HUES48 (cell line): Measurements from ENCODE around the gene DEAF1.
"Not testable (repeated sequence)": the region's sequence is repeated elsewhere in the genome, so short reads cannot be mapped to it uniquely, and the experiment has no call there.

Experiments
- H3K27ac ChIP-seq: one replicate; pipeline ENCODE4 v1.7.0; 2013; ENCODE audit warnings: low read depth, low read length, inconsistent platforms
- H3K27me3 ChIP-seq: 2 replicates; pipeline ENCODE4 v1.6.1; 2013; ENCODE audit warnings: mild to moderate bottlenecking, low read length; ENCODE audit not compliant: control insufficient read depth, insufficient read depth
- H3K36me3 ChIP-seq: 2 replicates; pipeline ENCODE4 v1.6.1; 2013; ENCODE audit warnings: low read length; ENCODE audit not compliant: control insufficient read depth, insufficient read depth
- H3K4me1 ChIP-seq: 2 replicates; pipeline ENCODE4 v1.6.1; 2013; ENCODE audit warnings: mild to moderate bottlenecking, low read length; ENCODE audit not compliant: control insufficient read depth, insufficient read depth
- H3K4me3 ChIP-seq: 2 replicates; pipeline ENCODE4 v1.5.1; 2013; ENCODE audit warnings: mild to moderate bottlenecking, low read depth, low read length
- H3K9ac ChIP-seq: 2 replicates; pipeline ENCODE4 v1.6.1; 2013; ENCODE audit warnings: mild to moderate bottlenecking, low read depth, low read length, moderate library complexity
- H3K9me3 ChIP-seq: 2 replicates; pipeline ENCODE4 v1.6.1; 2013; ENCODE audit warnings: low read length; ENCODE audit not compliant: control insufficient read depth, insufficient read depth

Gene DEAF1, protein sequence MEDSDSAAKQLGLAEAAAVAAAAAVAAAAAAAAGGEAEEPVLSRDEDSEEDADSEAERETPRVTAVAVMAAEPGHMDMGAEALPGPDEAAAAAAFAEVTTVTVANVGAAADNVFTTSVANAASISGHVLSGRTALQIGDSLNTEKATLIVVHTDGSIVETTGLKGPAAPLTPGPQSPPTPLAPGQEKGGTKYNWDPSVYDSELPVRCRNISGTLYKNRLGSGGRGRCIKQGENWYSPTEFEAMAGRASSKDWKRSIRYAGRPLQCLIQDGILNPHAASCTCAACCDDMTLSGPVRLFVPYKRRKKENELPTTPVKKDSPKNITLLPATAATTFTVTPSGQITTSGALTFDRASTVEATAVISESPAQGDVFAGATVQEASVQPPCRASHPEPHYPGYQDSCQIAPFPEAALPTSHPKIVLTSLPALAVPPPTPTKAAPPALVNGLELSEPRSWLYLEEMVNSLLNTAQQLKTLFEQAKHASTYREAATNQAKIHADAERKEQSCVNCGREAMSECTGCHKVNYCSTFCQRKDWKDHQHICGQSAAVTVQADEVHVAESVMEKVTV

DNA sequence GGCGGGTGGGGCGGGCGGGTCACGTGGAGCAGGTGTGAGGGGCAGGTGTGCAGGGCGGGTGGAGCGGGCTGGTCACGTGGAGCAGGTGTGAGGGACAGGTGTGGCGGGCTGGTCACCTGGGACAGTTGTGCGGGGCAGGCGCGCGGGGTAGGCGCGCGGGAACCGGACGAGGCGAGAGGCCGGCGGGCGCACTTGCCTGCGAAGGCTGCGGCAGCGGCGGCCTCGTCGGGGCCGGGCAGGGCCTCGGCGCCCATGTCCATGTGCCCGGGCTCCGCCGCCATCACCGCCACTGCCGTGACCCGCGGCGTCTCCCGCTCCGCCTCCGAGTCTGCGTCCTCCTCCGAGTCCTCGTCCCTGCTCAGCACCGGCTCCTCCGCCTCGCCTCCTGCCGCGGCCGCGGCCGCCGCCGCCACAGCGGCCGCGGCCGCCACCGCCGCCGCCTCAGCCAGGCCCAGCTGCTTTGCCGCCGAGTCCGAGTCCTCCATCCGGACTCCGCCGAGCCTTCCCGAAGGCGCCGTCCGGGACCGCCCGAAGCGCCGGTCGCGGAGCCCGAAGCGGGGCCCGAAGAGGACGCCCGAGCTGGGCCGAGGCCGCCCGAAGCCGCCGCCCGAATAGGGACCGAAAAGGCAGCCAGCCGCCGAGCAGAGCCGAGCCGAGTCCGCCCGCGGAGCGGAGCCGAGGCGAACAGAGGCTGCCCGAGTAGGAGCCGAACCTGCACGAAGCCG, at the start of gene DEAF1:
TSS of gene DEAF1 (minus strand) at position 660 of the 725 bp plus-strand sequence. CDS start at position 485, 175 bp downstream.
- peak within 1 kb of the TSS; percentile 86 for H3K4me3 ChIP-seq

DNA sequence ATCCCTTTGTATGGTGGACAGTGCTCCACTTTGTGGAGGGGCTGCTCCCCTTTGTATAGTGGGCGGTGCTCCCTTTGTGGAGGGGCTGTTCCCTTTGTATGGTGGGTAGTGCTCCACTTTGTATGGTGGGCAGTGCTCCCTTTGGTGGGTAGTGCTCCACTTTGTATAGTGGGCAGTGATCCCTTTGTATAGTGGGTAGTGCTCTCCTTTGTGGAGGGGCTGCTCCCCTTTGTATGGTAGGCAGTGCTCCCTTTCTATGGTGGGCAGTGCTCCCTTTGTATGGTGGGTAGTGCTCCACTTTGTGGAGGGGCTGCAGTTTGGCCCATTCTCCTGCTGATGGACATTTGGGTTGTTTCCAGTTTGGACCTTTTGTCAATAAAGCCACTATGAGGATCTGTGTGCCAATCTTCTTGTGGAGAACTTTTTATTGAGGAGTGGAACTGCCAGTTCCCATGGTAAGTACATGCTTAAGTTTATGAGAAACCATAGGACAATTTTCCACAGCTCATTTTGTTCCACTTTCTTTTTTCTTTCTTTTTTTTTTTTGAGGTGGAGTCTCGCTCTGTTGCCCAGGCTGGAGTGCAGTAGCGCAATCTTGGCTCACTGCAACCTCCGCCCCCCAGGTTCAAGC, 47.7 kb upstream of the DEAF1 start:
- Histone ChIP-seq H3K36me3 (no peaks in the 10 kb centered on the region), H3K9me3 (no peaks in the 10 kb centered on the region), H3K9ac (no peak overlapping the region), H3K4me3 (no peak overlapping the region), H3K27me3 (no peaks in the 10 kb centered on the region), H3K4me1 (peaks cover 8% of the 10 kb centered on the region), H3K27ac (no peak overlapping the region)

More for the DNA sequence above, at the start of gene DEAF1:
- Histone ChIP-seq H3K4me1 (peaks cover 25% of the 10 kb centered on the region), H3K27ac (peak within 1 kb of the TSS; percentile 100), H3K27me3 (no peaks in the 10 kb centered on the region), H3K9ac (peak within 1 kb of the TSS; percentile 99), H3K9me3 (no peaks in the 10 kb centered on the region), H3K36me3 (peaks cover 10% of the 10 kb centered on the region)

DNA sequence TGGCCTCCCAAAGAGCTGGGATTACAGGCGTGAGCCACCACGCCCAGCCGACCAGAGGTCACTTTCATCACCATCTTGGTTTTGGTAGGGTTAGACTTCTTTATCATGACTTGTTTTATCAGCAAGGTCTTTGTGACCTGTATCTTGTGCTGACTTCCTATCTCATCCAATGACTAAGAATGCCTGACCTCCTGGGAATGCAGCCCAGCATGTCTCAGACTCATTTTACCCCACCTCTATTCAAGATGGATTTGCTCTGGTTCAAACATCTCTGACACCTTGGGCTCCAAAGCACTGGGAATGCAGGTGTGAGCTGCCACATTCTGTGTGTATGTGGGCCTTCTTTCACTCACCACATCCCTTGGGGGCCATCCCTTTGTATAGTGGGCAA, 47.1 kb upstream of the DEAF1 start:
- H3K36me3 ChIP-seq, result no peaks in the 10 kb centered on the region
- H3K4me3 ChIP-seq, result no peak overlapping the region
- no peaks in the 10 kb centered on the region for H3K9me3 ChIP-seq
- H3K9ac ChIP-seq, result no peak overlapping the region
- H3K4me1 ChIP-seq, result peaks cover 8% of the 10 kb centered on the region
- no peaks in the 10 kb centered on the region for H3K27me3 ChIP-seq
- H3K27ac ChIP-seq, result no peak overlapping the region

DNA sequence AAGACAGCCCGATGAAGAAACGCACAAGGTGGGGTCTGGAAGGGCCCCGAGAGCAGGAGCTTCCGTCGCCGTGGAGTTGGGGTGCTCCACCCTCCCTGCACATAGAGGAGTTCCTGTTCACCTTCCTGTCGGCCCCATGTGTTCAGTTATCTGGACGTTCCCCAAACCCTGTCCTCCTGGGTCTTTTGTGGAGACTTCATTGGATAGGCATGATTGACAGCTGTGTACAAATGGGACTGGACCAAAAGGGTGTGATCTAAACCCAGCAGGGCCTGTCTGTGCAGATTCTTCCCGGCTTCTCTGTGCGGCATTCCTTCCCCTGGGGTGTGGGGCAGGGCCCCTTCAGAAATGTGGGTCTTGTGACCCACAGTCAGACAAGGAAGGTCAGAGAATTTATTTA, 42.9 kb upstream of the DEAF1 start:
- H3K4me1 ChIP-seq, H3K9me3 ChIP-seq, H3K9ac ChIP-seq, H3K27ac ChIP-seq, H3K27me3 ChIP-seq, H3K4me3 ChIP-seq, H3K36me3 ChIP-seq: not testable (repeated sequence)

DNA sequence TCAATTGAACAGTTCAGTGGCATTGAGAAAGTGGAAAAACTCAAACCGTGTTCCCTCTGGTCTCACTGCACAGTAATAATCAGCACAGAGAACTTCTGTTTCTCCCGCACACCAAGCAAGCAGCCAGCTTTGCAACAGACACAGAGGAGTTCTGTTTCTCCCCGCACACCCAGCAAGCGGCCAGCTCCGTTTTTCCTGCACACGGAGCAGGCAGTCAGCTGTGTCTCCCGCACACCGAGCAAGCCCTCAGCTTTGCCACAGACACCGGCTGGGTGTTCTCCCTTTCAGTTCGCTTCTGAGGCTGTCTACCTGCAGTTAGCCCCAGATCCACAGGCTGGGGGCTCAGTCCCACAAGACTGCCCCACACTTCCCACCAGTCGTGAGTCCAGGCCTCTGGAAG, 42.3 kb upstream of the DEAF1 start:
- Histone ChIP-seq H3K9me3 (no peaks in the 10 kb centered on the region), H3K4me1 (no peaks in the 10 kb centered on the region), H3K36me3 (no peaks in the 10 kb centered on the region), H3K27me3 (no peaks in the 10 kb centered on the region), H3K27ac (no peak overlapping the region), H3K9ac (no peak overlapping the region), H3K4me3 (no peak overlapping the region)

DNA sequence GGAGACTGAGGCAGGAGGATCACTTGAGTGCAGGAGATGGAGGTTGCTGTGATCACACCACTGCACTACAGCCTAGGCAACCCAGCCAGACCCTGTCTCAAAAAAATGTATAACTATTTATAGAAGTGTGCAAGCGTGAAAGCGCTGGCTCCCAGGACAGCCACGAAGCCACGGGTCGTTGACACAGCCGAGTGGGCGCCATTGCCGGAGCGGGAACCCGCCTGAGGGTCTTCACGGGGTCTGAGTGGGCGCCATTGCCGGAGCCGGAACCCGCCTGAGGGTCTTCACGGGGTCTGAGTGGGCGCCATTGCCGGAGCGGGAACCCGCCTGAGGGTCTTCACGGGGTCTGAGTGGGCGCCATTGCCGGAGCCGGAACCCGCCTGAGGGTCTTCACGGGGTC, 39.5 kb upstream of the DEAF1 start:
- not testable (repeated sequence) for H3K27me3 ChIP-seq, H3K9ac ChIP-seq, H3K4me1 ChIP-seq, H3K27ac ChIP-seq, H3K36me3 ChIP-seq, H3K4me3 ChIP-seq, H3K9me3 ChIP-seq

DNA sequence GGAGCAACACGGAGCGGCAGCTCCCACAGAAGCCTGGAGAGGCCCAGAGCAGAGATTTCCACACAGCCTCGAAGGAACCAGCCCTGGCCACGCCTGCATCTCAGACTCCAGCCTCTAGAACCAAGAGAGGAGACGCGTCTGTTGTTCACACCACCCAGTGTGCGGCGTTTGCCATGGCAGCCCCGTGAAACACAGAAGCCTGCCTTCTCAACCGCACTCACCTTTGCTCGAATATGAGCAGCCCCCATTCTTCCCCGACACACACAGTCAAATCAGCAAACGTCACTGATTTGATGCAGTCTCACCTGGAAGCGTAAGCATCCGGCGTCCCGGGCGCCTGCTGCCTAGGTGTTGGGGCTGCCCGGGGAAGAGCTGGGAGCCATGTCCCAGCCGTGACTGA, 38.0 kb upstream of the DEAF1 start:
- H3K27me3 ChIP-seq, result no peaks in the 10 kb centered on the region
- H3K9me3 ChIP-seq, result no peaks in the 10 kb centered on the region
- no peaks in the 10 kb centered on the region for H3K4me1 ChIP-seq
- H3K36me3 ChIP-seq, result no peaks in the 10 kb centered on the region
- no peak overlapping the region for H3K4me3 ChIP-seq
- H3K27ac ChIP-seq, result no peak overlapping the region
- no peak overlapping the region for H3K9ac ChIP-seq

DNA sequence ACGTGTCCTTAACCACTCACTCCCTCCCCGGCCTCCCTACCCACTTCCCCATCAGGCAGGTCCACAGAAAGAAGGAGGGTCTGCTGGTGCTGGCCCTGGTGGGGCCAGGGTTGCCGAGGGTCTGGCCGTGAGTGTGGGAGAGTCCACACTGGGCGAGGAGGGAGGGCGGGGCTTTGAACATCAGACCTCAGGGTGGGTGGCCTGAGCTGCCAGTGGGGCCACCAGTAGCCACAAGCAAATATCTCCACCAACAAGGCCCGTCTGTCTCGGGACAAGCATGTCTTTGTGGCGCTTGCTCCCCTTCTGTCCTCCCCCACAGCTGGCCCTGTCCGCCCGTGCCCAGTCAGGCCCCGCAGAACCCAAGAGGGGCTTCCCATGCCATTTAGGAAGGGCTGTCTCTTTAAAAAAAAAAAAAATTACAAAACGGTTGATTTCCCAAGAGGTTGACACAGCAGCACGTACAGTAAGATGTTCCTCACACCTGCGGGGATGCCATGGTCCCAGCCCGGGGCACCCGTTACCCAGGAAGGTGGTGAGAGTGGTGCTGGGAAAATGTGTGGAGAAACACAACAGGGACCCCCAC, 34.6 kb upstream of the DEAF1 start:
- H3K36me3 ChIP-seq, result no peaks in the 10 kb centered on the region
- no peak overlapping the region for H3K27ac ChIP-seq
- H3K9me3 ChIP-seq, result no peaks in the 10 kb centered on the region
- no peak overlapping the region for H3K9ac ChIP-seq
- no peaks in the 10 kb centered on the region for H3K27me3 ChIP-seq
- H3K4me1 ChIP-seq, result peaks cover 5% of the 10 kb centered on the region; the same call in 1 of the 2 replicates
- no peak overlapping the region for H3K4me3 ChIP-seq

DNA sequence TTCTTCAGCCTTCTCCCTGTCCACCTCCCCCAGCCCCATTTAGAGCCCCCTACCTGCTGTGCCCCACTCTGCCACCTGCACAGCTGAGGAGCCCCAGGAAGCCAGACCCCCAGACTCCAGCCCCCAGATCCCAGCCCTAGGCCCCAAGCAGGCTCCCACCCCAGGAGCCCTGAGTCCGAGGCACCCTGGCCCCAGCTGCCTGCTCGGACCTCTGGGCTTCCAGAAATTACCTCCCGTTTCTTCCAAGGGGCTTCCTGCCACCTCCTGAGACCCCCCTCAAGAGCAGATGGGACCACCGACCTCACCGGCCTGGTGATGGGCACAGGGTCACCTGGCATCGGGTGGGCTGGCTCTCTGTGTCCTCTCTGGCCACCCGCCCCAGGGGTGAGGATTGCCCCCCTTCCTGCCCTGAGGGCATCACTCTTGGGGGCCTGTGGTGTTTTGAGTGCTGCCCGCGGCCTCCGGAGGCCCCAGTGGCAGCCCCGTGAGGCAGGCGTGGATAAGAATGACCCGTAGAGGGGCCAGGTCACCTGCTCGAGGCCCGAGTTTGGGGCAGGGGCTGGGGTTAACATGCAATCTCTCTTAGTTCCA, 34.0 kb upstream of the DEAF1 start:
- H3K4me1 ChIP-seq, result peaks cover 5% of the 10 kb centered on the region; the same call in 1 of the 2 replicates
- H3K9ac ChIP-seq, result no peak overlapping the region
- no peak overlapping the region for H3K27ac ChIP-seq
- H3K27me3 ChIP-seq, result no peaks in the 10 kb centered on the region
- no peaks in the 10 kb centered on the region for H3K9me3 ChIP-seq
- no peak overlapping the region for H3K4me3 ChIP-seq
- no peaks in the 10 kb centered on the region for H3K36me3 ChIP-seq

DNA sequence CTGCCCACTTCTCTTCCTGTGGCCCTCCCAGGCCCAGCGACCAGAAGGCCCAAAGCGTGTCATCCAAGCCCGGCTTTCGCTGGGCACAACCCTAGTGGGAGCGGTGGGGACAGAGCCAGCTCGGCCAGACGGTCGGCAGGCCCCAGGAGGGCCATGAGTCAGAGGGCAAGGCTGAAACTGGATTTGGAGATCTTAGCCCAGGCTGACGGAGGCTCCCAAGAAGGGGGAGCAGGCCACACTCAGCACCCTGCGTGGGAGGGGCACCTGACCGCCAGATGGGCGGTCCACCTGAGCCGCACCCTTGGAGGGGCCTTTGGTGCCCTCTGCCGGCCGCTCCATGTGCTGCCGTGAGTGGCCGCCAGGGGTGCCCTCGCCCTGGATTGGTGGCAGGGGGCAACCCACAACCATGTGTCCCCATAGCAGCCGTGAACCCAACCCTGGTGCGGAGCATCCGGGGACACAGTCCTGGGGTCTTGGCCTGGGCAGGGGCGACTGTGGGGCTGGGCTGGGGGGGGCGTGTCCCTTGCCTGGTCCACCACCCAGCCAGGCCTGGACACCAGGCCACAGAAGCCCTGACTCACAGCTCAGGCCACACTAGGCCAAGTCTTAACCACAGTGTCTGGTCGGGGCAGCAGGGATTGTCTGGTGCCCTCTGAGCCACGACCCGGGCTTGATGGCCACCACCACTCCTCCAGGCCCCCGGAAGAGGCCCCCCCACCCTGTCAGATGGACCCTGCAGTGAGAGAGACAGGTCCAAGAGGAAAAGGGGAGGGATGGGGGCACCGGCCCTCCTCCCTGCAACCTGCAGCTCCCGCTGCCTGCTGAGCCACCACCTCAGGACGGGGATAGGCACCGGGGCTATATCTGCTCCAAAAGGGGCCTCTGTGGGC, 33.1 kb upstream of the DEAF1 start:
- no peak overlapping the region for H3K4me3 ChIP-seq
- no peaks in the 10 kb centered on the region for H3K9me3 ChIP-seq
- no peak overlapping the region for H3K9ac ChIP-seq
- no peak overlapping the region for H3K27ac ChIP-seq
- no peaks in the 10 kb centered on the region for H3K36me3 ChIP-seq
- H3K27me3 ChIP-seq, result no peaks in the 10 kb centered on the region
- peaks cover 5% of the 10 kb centered on the region; the same call in 1 of the 2 replicates for H3K4me1 ChIP-seq
